ENCODE measurements around the gene USP24.

GRCh38 chr1:55198044-55198443, 17.1 kb downstream of the USP24 start:
- TF ChIP-seq CTCF (IDR thresholded peaks at IDR 0.05; ENCODE audit: low read depth, low read length, poor library complexity, severe bottlenecking) = no peak
- TF ChIP-seq EZH2phosphoT487 (IDR thresholded peaks at IDR 0.05; ENCODE audit: borderline replicate concordance, low read length) = no peak

All from DOHH2 (cell line).